ENCODE measurements around the gene SLC49A3.
"Not testable (repeated sequence)": the region's sequence is repeated elsewhere in the genome, so short reads cannot be mapped to it uniquely, and the experiment has no call there.

SLC49A3 gene

DNA sequence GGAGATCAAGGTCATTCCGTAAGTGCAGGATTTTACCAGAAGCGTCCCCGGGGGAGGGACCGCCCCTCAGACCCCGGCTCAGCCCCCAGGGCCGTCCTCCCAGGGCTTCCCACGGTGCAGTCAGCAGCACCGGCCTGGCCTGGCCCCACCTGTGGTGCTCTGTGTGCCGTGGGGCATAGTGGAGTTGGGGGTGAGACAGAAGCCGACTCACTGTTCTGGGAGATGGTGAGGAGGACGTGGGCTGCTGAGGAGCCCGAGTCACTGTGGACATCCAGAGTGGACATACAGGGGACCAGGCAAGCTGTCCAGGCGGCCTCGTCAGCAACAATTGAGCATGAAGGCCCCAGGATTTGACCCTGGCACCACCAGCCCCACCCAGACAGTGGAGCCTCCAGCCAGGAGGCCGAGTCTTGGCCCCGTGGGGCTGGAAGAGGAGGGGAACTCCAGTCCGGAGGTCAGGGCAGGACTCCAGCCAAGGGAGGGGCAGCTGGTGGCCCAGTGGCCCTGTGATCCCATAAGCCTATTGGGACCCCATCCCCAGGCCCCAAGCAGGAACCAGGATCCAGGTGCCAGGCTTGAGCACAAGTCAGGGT lies 34.0 kb downstream of the SLC49A3 start:
- DNase-seq (ENCODE audit: low spot score) = no peak
- no peak for FAIRE-seq

DNA sequence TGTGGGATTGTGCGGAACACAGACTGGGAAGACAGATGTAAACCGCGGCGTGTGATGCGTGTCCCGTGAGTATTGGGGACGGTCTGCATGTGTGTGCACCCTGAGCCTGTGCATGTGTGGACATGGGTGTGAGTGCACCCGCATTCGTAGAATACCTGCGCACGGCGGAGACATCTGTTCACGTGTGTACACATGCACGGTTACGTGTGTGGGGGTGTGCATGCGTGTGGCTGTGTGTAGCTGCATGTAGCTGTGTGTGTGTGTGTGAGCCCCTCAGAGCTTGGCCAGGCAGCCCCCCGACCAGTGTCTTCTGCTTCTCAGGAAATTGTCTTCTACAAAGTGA lies 34.5 kb downstream of the SLC49A3 start:
- no peak for FAIRE-seq

DNA sequence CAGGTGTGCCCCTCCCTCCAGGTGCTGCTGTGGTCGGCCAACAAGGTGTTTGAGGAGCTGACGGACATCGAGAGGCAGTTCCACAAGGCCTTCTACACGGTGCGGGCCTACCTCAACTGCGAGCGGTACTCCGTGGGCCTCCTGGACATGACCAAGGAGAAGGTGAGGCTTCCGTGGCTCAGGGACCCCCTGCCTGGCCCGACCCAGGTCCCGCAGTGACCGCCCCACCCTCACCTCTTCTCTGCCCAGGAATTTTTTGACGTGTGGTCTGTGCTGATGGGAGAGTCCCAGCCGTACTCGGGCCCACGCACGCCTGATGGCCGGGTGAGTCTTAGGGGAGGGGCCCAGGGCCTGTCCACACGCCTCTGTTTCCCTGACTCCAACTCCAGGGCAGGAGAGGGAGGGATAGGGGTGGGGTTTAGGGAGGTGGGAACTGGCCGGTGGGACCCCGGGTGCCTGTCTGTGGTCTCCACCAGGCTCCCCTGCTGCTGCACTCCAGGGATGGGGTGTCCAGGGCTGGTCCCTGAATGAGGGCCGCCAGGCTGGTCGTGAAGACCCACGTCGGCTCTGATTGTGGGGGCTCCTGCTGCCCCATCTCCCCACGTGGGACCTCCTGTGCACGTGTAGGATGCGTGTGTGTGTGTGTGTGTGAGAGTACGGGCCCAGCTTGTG lies 35.0 kb downstream of the SLC49A3 start:
- FAIRE-seq (no peak), DNase-seq (ENCODE audit: low spot score) (no peak)

More for the DNA sequence above, 34.5 kb downstream of the SLC49A3 start:
- no peak for DNase-seq (ENCODE audit: low spot score)

- FAIRE-seq (no peak), DNase-seq (ENCODE audit: low spot score) (no peak)
These were observed 35.7 kb downstream of the SLC49A3 start for GRCh38 chr4:653080-653821.

DNA sequence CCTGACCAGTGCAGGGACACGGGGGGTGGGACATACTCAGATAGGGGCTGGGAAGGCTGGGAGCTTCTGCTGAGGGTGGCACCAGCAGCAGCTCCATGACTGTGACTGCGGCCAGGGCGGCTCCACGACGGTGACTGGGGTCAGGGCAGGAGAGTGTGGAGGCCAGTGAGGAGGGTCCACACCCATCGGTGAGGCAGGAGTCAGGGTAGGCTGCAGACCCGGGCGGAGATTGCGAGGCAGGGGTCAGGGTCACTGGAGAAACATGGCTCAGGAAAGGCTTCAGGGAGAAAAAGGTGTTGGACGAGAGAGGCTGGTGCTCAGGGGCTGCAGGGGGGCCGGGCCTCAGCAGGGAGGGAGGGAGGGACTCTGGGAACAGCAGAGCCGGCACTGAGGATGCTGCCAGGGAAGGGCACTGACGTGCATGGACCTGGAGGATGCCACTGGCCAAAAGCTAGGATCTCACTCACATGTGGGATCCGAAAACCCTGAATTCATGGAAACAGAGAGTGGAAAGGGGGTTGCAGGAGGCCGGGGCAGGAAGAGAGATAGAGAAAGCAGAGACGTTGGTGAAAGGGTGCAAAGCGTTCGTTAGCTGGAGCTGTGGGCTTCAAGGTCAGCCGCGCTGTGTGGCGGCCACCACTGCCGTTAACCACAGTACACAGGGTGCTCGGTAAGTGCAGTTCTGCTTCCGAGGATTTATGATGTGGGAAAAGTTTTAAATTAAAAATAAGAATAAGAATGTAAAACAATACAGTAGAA lies 36.9 kb downstream of the SLC49A3 start:
- FAIRE-seq = no peak
- DNase-seq (ENCODE audit: low spot score) = no peak

DNA sequence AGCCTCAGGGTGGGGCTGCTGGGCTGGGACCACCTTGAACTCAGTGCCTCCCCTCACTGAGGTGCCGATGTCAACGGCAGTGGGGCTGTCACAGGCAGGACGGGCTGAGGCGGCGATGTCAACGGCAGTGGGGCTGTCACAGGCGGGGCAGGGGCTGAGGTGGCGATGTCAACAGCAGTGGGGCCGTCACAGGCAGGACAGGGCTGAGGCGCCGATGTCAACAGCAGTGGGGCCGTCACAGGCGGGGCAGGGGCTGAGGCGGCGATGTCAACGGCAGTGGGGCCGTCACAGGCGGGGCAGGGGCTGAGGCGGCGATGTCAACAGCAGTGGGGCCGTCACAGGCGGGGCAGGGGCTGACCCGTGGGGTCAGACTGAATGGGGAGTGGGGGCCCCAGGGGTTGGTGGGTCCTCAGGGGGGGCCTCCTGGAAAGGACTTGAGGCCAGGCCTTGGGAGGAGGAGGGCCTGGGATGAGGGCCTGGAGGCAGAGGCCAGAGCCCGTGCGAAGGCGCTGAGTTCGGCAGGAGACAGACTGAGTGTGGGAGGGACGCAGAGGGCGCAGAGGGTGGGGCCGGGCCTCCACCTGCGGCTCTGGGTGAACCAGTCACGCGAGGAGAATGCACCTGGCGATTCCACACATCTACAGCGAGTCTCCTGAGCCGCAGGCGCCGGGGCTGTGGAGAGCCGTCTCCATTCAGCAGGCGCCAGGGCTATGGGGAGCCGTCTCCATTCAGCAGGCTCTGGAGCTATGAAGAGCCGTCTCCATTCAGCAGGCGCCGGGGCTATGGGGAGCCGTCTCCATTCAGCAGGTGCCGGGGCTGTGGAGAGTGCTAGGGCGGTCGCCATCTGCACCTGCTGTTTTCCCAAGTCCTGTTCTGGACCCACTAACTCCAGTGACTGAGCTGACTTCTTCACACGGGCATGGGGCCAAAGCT lies 37.7 kb downstream of the SLC49A3 start:
- DNase-seq (ENCODE audit: low spot score) = no peak
- no peak for FAIRE-seq

GRCh38 chr4:650461-650860 lies 38.5 kb downstream of the SLC49A3 start:
- DNase-seq (ENCODE audit: low spot score) (no peak), FAIRE-seq (no peak)

DNA sequence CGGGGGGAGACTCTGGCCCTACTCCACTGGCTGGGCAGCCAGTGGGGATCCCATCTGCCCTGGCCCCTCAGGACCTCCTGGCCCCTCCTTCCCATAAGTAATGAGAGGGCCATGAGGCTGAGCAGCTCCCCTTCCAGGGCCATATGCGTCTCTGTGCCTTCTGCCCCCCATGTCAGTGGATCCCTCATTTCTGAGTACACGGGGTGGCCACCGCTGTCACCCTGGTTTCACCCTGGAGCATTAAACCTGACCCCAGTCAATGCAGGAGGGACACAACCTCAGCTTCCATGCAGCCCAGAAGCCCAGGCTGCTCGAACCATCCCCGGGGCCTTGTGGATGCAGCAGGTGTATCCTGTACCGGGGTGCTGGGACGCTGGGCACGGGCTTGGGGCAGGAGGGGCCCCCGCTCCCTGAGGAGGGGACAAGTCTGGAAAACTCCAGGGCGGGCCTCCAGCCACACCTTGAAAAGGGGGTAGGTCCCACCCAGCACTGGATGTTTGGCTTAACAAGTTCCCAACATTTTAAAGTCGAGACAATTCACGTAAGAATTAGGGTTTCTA lies 39.1 kb downstream of the SLC49A3 start:
- FAIRE-seq (no peak), DNase-seq (ENCODE audit: low spot score) (no peak)

- FAIRE-seq = no peak
- no peak for DNase-seq (ENCODE audit: low spot score)
These were observed 39.7 kb downstream of the SLC49A3 start for GRCh38 chr4:649293-649625.

- FAIRE-seq (no peak), DNase-seq (ENCODE audit: low spot score) (no peak)
These were observed 40.2 kb downstream of the SLC49A3 start for GRCh38 chr4:648579-649292.

GRCh38 chr4:647481-647880 lies 41.5 kb downstream of the SLC49A3 start:
- FAIRE-seq (no peak), DNase-seq (ENCODE audit: low spot score) (no peak)

DNA sequence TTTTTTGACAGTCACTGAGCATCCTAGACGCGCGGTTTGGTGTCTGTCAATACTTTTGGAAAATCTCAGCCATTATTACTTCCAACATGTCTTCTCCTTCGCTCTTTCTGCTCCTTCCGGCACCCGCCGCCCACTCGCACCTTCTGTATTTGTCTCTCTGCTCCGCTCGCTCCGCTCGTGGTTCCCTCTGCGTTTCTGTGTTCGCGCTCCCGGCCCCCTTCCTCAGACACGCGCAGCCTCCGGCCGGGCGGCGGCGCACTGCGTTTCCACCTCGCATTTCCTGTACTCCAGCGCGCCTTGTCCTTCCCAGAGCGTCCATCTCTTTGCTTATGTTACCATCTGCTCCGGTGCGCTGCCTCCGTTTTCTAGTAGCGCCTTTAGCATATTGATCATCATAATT lies 42.5 kb downstream of the SLC49A3 start:
- no peak for FAIRE-seq

DNA sequence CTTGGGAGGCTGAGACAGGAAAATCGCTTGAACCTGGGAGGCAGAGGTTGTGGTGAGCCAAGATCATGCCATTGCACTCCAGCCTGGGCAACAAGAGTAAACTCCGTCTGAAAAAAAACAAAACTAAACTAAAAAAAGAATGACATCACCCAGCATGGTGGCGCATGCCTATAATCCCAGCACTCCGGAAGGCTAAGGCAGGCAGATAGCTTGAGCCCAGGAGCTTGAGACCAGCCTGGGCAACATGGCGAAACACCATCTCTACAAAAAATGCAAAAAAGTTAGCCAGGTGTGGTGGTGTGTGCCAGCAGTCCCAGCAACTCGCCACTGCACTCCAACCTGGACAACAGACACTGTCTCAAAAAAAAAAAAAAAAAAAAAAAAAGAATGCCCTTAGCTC lies 46.6 kb downstream of the SLC49A3 start:
- DNase-seq (ENCODE audit: low spot score); FAIRE-seq: not testable (repeated sequence)

More for the DNA sequence above, 42.5 kb downstream of the SLC49A3 start:
- DNase-seq (ENCODE audit: low spot score) = no peak

DNA sequence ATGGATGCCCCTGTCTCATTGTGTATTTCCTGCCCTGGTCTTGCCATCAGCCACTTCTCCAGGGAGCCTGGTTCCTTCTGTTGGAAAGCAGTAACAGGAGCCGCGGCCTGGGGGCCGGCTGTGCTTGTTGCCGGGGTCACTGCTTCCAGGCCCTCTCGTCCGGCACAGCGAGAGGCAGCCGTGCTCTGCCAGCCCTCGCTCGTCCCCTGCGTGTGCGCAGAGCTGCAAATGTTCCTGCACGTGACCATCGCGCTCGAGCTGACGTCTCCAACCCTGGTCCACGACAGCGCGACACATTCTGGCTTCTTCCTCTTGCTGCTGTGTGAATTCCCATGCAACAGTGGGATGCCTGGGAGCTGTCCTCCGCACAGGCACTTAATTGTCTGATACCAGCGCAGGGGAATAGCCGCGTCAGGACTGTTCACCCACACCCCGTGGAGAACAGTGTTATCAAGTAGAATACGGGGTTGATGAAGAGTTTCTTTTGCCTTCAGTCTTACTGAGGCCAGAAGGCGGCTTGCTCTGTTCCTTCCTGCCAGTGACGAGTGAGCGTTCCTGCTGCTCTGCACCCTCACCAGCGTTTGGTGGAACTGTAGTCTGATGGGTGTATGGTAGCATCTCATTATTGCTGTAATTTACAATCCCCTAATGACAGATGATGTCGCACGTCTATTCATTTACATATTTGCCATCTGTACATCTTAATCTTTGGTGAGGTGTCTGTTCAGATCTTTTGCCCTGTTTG lies 51.2 kb downstream of the SLC49A3 start:
- DNase-seq (ENCODE audit: low spot score) (no peak), FAIRE-seq (no peak)

- no peak for FAIRE-seq
- no peak for DNase-seq (ENCODE audit: low spot score)
These were observed 52.3 kb downstream of the SLC49A3 start for GRCh38 chr4:636628-637159.

DNA sequence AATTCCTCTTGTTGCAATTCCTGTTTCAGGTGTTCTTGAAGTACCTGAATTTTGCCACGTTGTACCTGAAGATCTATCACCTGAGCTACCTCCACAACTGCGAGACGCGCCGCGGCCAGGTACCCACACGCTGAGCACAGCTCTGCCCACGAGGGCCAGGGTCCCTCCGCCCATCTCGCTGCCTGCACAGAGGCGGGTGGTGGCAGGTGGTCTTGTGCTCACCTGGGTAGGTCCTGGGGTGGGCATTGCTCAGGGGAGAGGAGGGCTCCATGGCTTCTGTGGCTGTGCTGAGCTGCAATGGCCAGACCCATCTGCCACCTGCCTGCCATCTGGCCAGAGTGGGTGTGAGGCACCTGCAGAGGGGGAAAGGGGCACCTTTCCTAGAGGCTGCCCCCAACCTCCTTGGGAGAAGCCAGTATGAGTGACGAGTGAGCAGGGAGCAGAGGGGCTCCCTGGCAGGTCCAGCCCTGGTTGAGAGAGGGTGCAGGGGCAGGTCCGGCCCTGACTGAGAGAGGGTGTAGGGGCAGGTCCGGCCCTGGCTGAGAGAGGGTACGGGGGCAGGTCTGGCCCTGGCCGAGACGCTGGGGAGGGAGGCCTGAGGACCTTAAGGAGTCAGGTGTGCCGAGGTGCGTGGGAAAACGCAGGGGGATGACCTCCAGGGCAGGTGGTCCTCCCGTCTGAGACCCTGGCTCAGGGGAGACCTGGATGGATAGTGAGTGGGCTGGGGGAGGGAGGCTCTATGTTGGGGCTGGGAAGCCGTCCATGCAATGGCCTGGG lies 52.9 kb downstream of the SLC49A3 start:
- FAIRE-seq = no peak
- no peak for DNase-seq (ENCODE audit: low spot score)

GRCh38 chr4:635066-635835 lies 53.7 kb downstream of the SLC49A3 start:
- peak; percentile 89 for FAIRE-seq
- DNase-seq (ENCODE audit: low spot score) = not testable (repeated sequence)

- FAIRE-seq = no peak
- no peak for DNase-seq (ENCODE audit: low spot score)
These were observed 54.4 kb downstream of the SLC49A3 start for GRCh38 chr4:634599-634985.
